Measurements from ENCODE around the gene COA1.
"Not testable (repeated sequence)": the region's sequence is repeated elsewhere in the genome, so short reads cannot be mapped to it uniquely, and the experiment has no call there.

COA1 gene

DNA sequence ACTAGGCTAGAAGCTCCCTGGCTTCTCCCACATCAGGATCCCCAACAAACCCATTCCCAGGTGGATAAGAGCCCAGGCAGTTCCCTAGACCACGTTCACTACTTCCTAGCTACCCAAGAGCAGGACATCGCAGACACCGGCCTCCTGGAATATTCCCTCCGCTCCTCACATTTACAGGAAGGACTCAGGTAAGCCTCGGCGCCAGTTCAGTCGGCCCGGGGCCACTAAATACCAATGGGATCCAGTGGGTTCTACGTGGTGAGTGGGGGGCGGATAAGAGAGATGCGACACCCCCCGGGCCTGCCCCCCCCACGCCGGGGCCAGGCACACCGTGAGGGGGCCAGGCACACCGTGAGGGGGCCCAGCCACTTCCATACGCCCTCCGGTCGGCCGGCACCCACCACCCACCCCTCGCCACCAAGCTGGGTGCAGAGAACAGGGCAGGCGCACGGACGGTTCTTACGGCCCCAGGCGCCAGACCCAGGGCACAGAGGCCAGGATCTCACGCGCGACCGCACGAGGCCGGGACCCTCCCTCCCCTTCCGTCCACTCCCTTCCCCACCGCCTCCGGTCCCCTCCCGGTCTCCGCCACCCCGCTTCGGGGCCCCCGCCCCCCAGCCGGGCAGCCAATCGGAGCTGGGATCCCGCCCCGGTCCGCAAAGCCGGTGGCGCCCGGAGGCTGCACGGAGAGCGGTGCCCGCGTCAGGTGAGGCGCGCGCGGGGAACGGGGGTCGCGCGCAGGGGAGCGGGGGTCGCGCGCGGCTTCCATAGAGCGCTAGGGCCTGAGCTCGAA lies 28.9 kb upstream of the COA1 start, which contains the start of gene BLVRA:
Gene BLVRA (plus strand): TSS at position 652 of the 793 bp plus-strand sequence. CDS start 12,479 bp downstream, outside the sequence.
- DNase-seq, result no peak

DNA sequence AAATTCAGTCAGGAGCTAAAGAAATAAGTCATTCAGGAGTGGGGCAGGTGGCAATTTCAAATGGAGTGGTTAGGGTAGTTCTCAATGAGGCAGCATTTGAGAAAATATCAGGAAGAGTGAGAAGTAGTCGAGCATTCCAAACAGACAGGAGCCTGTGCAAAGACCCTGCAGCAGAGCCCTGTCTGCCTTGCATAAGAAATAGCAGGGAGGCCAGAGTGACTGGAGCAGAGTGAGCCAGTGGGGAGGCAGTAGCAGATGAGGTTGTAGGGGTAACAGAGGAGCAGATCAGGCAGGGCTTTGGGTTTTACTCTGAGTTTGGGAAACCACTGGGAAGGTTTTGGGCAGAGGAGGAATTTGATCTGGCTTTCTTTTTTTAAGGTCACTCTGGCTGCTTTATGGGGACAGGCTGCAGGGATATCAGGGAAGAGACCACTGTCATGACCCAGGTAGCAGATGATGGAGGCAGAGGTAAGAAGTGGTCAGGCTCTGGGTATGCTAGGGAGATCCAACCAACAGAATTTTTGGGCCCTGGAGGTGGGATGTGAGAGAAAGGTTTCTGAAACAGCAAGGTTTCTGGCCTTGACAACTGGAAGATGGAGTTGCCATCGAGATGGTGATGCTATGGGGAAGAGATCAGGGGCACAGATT lies 27.9 kb upstream of the COA1 start:
- no peak for DNase-seq

DNA sequence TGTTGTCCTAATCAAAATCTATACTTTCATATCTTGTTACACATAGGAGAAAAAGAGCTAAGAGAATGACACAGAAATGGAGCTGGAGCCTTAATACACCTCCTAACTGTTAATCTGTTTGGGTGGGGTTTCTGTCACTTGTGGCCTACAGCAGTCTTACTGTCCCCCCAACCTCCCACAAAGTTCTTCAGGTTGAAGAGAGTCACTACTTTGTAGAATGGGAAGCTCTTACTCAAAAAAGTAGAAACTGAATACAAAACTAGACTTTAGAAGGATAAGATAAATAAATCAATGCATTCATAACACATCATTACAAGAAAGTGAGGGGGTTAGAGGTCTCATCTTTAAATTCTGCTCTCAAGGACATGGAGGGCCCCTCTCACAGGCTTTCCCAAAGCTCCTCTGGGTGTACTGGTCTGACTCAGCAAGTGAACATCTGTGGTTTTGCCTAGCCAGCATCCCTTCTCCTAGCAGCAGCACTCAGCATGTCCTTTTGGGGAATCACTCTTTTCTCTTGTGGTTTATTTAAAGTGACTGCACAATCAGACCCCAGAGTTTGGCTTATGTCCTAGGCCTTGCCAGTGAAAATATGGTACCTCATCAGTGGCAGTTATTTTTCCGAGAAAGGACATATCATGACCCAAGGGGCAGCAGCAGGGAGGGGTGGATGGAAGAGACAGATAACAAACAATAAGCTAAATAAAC lies 27.2 kb upstream of the COA1 start:
- DNase-seq, result no peak

DNA sequence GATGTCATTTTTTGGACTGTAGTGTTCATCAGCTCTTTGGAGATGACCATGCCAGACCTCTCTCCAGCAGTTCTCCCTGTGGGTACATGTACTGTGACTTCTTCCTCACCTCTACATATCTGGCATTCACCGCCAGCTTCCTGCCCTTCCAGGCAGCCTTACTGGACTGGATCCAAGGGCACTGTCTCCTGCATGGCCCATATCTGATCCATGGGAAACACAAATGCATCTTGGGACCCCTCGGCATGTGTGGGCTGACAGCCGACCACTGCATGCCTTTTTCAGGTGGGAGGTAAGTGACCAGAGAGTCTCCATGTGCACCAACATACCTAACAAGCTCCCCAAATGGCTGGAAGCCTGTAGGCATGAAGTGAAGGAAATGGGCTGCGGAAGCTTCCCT lies 25.3 kb upstream of the COA1 start:
- no peak for DNase-seq

DNA sequence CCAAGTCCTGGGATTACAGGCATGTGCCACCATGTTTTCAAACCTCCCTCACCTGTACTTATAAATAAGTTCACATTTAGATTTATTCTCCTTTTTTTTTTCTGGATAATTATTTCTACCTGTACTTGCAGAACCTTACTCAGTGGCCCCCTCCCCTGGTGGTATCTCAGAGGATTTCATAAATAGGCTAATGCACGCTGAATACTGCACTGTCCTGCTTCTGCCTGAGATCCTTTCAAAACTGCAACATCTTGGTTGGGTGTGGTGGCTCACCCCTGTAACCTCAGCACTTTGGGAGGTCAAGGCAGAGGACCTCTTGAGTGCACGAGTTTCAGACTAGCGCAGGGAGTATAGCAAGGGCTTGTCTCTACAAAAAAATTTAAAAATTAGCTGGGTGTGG lies 24.5 kb upstream of the COA1 start:
- no peak for DNase-seq

DNA sequence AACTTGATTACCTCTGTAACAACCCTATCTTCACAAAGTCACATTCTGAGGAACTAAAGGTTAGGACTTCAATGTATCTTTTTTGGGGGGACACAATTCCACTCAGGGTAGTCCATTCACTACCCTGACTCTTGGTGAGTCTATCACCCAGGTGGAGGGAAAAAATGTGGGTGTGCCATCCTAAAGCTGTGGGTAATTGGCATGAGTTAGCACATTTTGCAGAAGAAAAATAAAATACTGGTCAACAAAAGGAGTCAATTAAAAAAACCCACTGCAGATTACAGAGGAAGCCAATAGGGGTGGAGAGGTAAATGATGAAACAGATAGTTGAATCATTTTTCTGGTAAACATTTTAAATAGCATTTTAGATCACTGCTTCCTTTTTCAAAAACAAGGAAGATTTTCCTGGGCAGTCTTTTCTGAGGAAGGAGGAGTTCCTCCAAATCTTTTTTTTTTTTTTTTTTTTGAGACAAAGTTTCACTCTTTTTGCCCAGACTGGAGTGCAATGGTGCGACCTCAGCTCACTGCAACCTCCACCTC lies 24.0 kb upstream of the COA1 start:
- no peak for DNase-seq

DNA sequence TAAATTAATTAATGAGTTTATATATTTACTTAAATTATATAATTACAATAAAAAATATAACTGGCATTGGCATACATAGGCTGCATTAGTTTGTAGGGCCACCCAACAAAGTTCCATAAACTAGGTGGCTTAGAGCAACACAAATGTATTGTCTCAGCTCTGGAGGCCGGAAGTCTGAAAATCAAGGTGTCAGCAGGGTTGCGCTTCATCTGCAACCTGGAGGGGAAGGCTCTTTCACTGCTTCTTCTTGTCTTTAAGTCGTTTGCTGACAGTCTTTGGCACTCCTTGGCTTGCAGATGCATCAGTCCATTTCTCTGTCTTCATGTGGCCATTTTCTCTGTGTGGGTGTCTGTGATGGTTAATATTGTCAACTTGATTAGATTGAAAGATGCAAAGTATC lies 23.1 kb upstream of the COA1 start:
- DNase-seq, result no peak

DNA sequence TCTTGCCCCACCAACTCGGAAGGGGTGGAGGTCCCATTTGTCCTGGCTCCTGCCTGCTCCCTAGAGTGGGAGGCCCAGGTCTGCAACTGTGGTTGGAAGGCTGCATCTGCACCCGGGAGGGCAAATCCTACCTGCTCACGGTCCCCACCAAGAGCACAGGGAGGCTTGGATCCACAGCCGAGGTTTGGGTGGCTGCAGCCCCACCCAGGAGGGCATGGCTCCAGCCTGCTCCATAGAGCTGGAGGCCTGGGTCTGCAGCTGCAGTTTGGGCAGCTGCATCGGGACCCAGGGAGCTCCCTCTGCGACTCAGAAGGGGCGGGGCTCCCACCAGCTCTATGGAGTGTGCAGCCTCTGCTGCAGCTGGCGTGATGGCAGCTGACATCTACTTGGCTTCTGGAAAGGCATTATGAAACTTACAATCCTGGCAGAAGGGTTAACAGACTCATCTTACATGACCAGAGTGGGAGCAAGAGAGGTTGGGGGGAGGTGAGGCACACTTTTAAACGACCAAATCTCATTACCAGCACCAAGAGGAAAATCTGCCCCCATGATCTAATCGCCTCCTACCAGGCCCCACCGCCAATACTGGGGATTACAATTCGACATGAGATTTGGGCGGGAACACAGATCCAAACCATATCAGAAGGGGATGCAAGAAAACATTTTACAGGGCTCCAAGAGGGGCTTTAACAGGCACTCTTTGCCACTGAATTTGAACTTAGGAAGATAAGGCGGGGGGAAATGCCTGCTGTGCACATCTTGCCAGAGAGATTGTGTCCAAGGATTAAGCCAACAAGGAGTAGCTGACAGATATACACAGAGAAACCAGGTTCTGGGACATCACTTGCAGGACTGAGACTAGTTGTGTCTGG lies 20.9 kb upstream of the COA1 start:
- no peak for DNase-seq

DNA sequence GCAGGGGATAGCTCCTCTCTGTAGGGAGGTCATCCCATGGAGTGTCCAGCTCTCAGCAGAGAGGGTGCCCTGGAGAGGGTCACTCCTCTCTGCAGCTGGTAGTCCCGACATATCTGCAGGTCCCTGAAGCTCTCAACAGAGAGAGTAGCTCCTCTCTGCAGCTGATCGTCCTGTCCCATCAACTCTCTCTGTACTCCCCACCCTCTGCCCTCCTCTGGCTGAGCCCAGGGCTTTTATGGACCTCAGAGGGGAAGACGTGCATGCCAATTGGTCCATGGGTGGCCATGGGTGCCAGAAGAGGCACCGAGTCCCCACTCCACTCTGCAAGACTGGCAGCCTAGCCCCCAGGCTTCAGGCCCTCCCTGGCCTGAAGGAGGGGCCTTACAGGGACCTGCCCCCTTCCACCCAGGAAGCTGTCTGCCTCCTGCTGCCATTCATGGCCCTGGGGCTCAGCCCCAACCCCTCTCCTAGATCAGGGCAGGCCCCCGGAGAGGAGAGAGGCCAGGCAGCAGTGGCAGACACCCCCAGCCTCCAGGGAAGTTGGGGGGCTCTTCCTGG lies 20.1 kb upstream of the COA1 start:
- DNase-seq, result no peak

DNA sequence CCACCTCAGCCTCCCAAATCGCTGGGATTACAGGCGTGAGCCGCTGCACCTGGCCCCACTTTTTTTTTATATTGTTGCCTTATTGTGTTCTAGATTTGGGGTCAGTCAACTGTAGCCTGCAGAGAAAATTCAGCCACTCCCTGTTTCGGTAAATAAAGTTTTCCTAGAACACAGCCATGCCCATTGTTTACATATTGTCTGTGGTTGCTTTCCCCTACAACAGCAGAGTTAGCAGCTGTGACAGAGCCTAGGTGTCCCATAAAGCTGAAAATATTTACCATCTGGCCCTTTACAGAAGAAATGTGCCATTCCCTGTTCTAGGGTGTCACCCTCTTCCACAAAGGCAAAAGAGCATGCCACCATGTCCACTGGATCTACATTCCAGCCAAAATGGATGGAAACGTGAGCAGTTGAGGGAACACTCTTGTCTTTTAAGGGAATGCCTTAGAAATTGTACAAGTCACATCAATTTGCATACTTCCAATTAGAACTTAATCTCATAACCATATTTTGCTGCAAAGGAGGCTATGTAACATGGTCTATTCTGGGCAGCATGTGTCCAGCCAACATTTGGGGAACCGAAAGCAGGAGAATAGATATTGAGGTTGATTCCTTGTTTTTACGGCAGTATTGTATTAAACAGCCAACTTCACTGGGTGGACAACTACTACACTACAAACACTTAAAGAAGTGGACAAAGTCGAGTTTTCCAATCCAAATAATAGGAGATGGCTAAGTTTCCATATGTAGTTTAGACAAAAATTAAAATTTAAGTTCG lies 18.2 kb upstream of the COA1 start:
- DNase-seq, result no peak

DNA sequence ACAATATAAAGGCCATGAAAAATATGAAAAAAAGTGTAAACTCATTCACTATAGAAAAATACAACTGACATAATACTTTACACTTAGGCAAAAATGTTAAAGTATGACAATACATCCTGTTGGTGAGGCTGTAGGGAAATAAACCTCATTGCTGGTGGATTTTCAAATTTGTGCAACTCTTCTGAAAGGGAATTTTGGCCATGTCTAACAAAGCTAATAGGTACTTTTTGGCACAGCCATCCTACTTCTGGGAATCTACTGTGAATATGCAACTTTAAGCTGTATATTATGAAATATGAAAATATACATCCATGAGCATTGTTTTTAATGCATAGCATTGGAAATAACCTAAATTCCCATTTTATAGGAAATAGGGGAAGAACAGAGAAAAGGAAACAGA lies 13.4 kb upstream of the COA1 start:
- no peak for DNase-seq

DNA sequence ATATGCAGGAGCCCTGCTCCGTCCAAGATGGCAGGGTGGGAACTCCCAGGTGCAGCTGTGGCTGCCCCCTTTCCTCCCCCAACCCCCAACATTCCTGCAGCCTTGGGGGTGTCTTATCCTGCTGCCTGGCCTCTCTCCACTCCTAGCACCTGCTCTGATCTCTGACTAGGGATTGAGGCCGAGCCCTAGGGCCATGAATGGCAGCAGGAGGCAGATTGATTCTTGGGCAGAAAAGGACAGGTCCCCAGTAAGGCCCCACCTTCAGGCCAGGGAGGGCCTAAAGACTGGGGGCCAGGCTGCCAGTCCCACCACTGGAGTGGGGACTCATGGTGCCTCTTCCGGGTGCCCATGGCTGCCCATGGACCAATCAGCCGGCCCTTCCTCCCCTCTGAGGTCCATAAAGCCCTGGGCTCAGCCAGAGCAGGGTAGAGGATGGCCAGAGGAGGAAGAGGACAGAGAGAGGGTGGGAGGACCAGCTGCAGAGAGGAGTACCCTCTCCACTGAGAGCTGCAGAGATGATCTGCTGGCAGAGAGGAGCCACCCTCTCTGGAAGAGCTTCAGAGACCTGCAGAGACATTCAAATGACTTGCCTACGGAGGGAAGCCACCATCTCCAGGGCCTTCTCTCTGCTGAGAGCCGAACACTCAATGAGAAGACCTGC lies 8.3 kb upstream of the COA1 start:
- no peak for DNase-seq

DNA sequence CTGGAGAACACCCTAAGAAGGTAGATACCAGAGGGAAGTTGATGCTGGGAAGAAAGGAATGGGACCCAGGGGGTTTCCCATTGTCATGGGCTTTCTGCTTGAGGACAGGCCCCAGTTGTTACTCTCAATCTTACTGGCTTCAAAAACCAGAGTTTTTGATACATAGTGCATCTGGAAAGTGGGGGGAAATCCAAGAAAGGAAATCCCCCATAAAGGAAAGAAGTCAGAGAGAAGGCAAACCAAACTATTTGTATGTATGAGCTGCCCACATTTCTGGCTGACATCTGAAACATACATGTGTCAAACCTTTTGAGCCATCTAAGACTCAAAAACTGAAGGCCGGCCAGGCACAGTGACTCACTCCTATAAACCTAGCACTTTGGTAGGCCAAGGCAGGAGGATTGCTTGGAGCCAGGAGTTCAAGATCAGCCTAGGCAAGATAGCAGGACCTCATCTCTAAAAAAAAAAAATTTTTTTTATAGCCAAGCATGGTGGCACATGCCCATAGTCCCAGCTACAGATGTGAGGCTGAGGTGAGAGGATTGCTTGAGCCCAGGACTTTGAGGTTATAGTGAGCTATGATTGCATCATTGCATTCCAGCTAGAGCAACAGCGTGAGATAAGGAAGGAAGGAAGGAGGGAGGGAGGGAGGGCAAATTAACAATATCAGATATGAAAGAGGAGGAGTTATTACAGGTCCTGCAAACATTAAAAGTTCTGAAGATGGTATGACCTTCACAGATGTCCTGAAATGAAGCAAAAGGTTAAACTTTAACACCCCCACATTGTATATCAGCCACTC lies 6.7 kb upstream of the COA1 start:
- no peak for DNase-seq

DNA sequence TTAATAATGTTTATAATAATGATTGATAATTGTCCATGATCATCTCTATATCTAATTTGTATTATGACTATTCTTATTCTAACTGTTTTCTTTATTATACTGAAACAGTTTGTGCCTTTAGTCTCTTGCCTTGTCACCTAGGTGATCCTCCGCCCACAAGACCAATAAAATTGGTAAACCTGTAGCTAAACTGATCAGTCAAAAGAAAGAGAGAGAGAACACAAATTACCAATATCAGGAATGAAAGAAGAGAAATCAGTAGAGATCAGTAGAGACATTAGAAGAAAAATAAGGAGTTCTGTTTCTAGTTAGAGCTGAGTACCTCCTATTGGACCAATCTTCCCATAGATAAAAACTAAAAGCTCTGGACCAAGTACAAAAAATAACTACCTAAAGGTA lies 6.1 kb upstream of the COA1 start:
- no peak for DNase-seq

DNA sequence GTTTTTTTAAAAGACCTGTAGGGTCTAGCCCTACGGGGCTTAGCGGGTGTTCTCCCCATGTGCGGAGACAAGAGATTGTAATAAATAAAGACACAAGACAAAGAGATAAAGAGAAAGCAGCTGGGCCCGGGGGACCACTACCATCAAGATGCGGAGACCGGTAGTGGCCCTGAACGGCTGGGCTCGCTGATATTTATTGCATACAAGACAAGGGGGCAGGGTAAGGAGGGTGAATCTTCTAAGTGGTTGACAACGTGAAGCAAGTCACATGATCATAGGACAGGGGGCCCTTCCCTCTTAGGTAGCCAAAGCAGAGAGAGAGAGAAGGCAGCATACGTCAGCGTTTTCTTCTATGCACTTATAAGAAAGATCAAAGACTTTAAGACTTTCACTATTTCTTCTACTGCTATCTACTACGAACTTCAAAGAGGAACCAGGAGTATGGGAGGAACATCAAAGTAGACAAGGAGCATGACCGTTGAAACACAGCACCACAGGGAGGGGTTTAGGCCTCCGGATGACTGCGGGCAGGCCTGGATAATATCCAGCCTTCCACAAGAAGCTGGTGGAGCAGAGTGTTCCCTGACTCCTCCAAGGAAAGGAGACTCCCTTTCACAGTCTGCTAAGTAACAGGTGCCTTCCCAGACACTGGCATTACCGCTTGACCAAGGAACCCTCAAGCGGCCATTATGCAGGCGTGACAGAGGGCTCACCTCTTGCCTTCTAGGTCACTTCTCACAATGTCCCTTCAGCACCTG lies 5.4 kb upstream of the COA1 start:
- not testable (repeated sequence) for DNase-seq

DNA sequence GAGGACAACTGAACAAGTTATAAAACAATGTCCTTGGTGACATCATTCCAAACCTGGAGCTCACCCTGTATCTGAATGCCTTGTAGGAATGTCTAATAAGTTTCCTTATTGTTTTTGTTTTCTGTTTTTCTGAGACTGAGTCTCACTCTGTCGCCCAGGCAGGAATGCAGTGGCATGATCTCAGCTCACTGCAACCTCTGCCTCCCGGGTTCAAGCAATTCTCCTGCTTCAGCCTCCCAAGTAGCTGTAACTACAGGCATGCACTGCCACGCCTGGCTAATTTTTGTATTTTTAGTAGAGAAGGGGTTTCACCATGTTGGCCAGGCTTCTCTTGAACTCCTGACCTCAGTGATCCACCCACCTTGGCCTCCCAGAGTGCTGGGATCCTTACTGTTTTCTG lies 2.2 kb upstream of the COA1 start:
- not testable (repeated sequence) for DNase-seq

DNA sequence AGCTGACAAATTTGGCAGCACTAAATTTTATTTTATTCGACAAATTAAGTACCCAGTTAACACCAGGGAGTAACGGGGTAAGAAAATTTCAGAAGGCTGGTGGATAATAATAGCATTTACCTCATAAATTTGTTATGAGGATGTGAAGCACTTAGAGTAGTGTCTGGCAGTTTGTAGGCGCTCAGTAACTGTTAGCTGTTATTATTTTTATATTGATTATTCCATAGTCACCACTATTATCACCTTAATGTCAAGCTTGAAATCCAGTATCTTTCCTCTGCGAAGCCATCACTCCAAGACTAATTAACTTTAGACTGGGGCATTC lies 563 bp upstream of the COA1 start:
- no peak for DNase-seq

DNA sequence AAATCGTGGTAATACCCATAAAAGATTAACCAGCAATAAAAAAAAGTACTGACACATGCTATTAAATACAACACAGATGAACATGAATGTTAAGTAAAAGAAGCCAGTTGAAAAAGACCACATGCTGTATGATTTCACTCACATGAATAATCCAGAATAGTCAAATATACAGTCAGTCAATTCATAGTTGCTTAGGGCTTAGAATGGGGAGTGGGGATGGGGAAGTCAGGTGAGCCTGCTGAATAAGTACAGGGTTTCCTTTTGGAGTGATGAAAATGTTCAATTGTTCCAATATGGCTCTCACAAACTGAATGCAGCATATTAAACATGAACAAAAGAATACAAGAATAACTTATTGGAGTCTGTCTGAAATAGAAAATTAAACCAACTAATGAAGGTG lies 1.8 kb downstream of the COA1 start:
- no peak for DNase-seq

DNA sequence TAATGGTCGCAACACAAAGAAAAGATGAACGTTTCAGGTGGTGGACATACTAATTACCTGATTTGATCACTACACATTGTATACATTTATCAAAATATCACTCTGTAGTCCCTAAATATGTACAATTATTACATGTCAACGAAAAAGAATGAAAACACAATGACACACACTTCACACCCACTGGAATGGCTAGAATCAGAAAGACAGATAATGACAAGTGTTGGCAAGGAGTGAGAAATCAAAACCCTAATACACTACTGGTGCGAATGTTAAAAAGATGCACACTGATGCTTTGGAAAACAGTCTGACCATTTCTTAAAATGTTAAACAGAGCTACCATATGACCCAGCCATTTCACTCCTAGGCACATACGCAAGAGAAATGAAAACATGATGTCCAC lies 2.3 kb downstream of the COA1 start:
- no peak for DNase-seq

DNA sequence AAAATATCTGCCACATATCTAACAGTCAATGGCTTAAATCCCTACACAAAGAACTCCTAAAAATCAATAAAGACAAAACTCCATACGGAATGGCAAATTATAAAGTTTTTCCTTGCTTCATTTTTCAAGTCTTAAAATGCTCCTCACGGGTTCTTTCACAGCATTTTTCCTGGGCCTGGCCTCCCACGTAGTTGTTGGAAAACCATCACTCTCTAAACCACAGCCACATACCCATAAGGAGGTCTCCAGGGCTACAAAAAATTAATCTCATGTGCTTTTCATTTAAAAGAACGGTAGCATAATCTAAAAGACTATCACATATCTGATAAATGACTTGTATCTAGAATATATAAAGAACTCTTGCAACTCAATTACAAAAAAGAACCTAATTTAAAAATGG lies 2.9 kb downstream of the COA1 start:
- DNase-seq, result no peak

All from NCI-H187 (cell line).